Esophagus muscularis mucosa (tissue), 4 donors: ENCODE results near the gene UBE2O. TPM values are rescaled to one million over a fixed set of nuclear protein-coding genes. Genes with fewer than 3 reads are reported as not detected.

Experiments used
- DNase-seq: peaks from one replicate; pipeline ENCODE4 v3.0.0-alpha.2; 2017; ENCODE audit errors: extremely low spot score
- H3K27ac ChIP-seq, 4 donors: fragments of 200-600 bp; sonication (generic); replicated peaks in 1 of 4; 1 replicate in 3 of 4; 2 replicates in 1 of 4; pipeline ENCODE4 v1.5.1; 2016 to 2019; ENCODE audit warnings: mild to moderate bottlenecking in 1 of 4
- H3K27me3 ChIP-seq, 4 donors: fragments of 200-600 bp; sonication (generic); one replicate each; pipeline versions ENCODE4 v1.5.1 to v1.6.0; 2016 to 2019
- H3K36me3 ChIP-seq, 4 donors: fragments of 200-600 bp; sonication (generic); one replicate each; pipeline ENCODE4 v1.5.1; 2016 to 2019
- H3K4me1 ChIP-seq, 4 donors: fragments of 200-600 bp; sonication (generic); one replicate each; pipeline ENCODE4 v1.5.1; 2016 to 2019
- H3K4me3 ChIP-seq, 4 donors: fragments of 200-600 bp; sonication (generic); 1 replicate in 2 of 4; 2 replicates in 2 of 4; pipeline ENCODE4 v1.5.1; 2016 to 2019; ENCODE audit warnings: mild to moderate bottlenecking in 4 of 4, moderate library complexity in 1 of 4
- H3K9me3 ChIP-seq, 4 donors: fragments of 200-600 bp; sonication (generic); 1 replicate in 3 of 4; 2 replicates in 1 of 4; pipeline ENCODE4 v1.5.1; 2016 to 2019
- EP300 ChIP-seq: sonication (generic); formaldehyde crosslinking; IDR thresholded peaks from one replicate; pipeline ENCODE4 v1.6.1; 2017; ENCODE audit warnings: antibody characterized with exemption
- POLR2A ChIP-seq: fragments of 450-650 bp; IDR thresholded peaks from one replicate; pipeline ENCODE4 v1.6.1; 2017; ENCODE audit warnings: antibody characterized with exemption, moderate library complexity, mild to moderate bottlenecking, low read depth
- POLR2AphosphoS5 ChIP-seq, 2 donors: sonication (generic); formaldehyde crosslinking; IDR thresholded peaks; one replicate each; pipeline ENCODE4 v1.6.1; 2017; ENCODE audit warnings: antibody characterized with exemption in 2 of 2
- WGBS: methylation state at CpG from one replicate; pipeline ENCODE4 v1.1.5; 2018; 5-methylcytosine and 5-hydroxymethylcytosine counted together
- intact Hi-C: fragments of 100-400 bp; cut with DNase I; formaldehyde crosslinking; loops from one replicate; pipeline ENCODE4 v1.15.1; 2023
- total RNA-seq, 4 donors: library from RNA; depleted of rRNA; stranded (reverse); fragments of >200 nt; gene quantifications; one replicate each; pipeline versions ENCODE4 v1.1.0 to v1.2.1, GENCODE V29; 2016
- TF ChIP-seq, protein P1 (sequence below), 3 experiments: fragments of 200-600 bp in 2 of 3; fragments of 450-650 bp in 1 of 3; sonication (generic) in 2 of 3; IDR thresholded peaks; one replicate each; pipeline ENCODE4 v1.5.1; 2017 to 2019; ENCODE audit warnings: antibody characterized with exemption in 3 of 3, mild to moderate bottlenecking in 2 of 3, moderate library complexity in 1 of 3

UBE2O gene
- total RNA-seq, 4 donors from 2014 or later, result 14.1 to 21.7 (median 19.0) TPM

- intact Hi-C loops, result no loop called here
- Histone ChIP-seq H3K36me3 (peaks cover 0 to 52% (median 41%) of the 10 kb centered on the region in 4 donors), H3K27me3 (no peaks in the 10 kb centered on the region), H3K4me1 (no peaks in the 10 kb centered on the region), H3K4me3 (no peak overlapping the region), H3K27ac (no peak overlapping the region), H3K9me3 (no peaks in the 10 kb centered on the region)
- no peak for DNase-seq
- TF ChIP-seq POLR2A (no peak), EP300 (no peak), POLR2AphosphoS5 (IDR thresholded peaks at IDR 0.05) (no peak)
- TF ChIP-seq, protein P1, sequence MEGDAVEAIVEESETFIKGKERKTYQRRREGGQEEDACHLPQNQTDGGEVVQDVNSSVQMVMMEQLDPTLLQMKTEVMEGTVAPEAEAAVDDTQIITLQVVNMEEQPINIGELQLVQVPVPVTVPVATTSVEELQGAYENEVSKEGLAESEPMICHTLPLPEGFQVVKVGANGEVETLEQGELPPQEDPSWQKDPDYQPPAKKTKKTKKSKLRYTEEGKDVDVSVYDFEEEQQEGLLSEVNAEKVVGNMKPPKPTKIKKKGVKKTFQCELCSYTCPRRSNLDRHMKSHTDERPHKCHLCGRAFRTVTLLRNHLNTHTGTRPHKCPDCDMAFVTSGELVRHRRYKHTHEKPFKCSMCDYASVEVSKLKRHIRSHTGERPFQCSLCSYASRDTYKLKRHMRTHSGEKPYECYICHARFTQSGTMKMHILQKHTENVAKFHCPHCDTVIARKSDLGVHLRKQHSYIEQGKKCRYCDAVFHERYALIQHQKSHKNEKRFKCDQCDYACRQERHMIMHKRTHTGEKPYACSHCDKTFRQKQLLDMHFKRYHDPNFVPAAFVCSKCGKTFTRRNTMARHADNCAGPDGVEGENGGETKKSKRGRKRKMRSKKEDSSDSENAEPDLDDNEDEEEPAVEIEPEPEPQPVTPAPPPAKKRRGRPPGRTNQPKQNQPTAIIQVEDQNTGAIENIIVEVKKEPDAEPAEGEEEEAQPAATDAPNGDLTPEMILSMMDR (IDR thresholded peaks at IDR 0.05), result no peak
- 91% methylated on average over 14 of the region's 15 CpGs for WGBS
Observed at GRCh38 chr17:76472258-76472645, 19.3 kb upstream of the UBE2O start.

DNA sequence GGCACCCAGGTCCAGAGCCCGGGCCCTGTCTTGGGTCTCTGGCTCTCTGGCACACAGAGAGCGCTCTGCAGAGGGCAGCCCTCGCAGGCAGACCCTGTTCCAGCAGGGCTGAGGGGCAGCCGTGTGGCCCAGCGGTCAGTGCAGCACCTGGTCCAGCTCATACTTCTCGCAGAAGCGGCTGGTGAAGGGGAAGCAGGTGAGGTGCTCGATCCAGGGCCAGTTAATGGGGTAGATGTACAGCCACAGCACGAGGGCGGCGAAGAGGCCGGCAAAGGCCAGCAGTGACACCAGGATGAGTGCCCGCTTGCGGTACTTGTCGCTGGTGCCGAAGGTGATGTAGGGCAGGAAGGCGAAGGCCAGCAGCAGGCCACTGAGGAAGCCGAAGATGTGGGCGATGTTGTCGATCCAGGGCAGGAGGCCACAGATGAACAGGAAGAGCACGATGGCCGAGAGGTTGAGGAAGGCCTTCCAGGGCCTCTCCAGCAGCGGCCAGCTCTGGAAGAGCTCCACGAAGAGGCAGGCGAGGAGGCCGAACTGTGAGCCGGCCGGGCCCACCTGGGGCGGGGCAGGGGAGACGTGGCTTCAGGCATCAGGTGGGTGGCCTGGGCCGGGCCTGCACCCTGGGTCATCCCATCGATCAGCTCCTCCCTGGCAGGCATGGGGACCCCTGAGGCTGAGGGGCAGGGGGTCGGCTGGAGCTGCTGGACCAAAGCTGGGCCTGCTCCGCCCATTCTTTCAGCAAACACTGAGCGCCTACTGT, 18.7 kb upstream of the UBE2O start:
- Histone ChIP-seq H3K4me3 (no peak overlapping the region), H3K4me1 (no peaks in the 10 kb centered on the region), H3K27me3 (no peaks in the 10 kb centered on the region), H3K36me3 (peaks cover 0 to 48% (median 38%) of the 10 kb centered on the region in 4 donors), H3K27ac (no peak overlapping the region), H3K9me3 (no peaks in the 10 kb centered on the region)
- DNase-seq, result no peak
- intact Hi-C loops, result no loop called here
- 98% methylated on average over 22 of the region's 35 CpGs for WGBS
- no peak for TF ChIP-seq EP300
- TF ChIP-seq POLR2A, result no peak
- TF ChIP-seq POLR2AphosphoS5 (IDR thresholded peaks at IDR 0.05), result no peak
- TF ChIP-seq, protein P1 (IDR thresholded peaks at IDR 0.05), result no peak

GRCh38 chr17:76469991-76470739, 17.2 kb upstream of the UBE2O start:
- TF ChIP-seq, protein P1 (IDR thresholded peaks at IDR 0.05), result no peak
- TF ChIP-seq EP300, result no peak
- TF ChIP-seq POLR2AphosphoS5 (IDR thresholded peaks at IDR 0.05), result no peak
- Histone ChIP-seq H3K9me3 (no peaks in the 10 kb centered on the region), H3K27ac (no peak overlapping the region), H3K4me3 (no peak overlapping the region), H3K4me1 (peaks cover 4 to 7% (median 5%) of the 10 kb centered on the region in 4 donors), H3K36me3 (peaks cover 0 to 42% (median 36%) of the 10 kb centered on the region in 4 donors), H3K27me3 (no peaks in the 10 kb centered on the region)
- intact Hi-C loops, result no loop called here
- 92% methylated on average over 8 of the region's 13 CpGs for WGBS
- no peak for DNase-seq

DNA sequence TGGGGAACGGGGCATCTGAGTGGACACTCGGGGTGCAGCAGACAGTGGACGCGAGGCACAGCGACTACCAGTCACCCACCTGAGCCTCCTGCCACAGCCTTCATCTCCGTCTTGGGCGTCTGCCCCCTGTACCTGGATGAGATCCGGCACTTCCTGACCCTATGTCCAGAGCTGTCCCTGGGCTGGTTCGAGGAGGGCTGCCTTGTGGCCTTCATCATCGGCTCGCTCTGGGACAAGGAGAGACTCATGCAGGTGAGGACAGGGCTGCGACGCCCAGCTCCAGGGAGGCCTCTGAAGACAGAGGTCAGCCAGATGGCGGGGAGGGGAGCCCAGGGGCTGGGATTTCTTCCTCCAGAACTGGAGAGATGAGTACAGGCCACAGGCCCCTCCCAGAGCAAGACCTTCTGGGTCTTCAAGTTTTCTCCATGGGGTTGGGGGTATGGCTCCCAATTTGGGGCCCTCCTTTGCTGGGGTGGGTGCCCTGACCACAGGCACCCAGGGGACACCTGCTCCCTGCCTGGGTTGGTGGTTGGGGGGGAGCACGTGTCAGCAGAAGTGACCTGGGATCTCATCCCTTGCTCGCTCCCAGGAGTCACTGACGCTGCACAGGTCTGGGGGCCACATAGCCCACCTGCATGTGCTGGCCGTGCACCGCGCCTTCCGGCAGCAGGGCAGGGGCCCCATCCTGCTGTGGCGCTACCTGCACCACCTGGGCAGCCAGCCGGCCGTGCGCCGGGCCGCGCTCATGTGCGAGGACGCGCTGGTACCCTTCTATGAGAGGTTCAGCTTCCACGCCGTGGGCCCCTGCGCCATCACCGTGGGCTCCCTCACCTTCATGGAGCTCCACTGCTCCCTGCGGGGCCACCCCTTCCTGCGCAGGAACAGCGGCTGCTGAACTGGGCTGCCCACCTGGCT, 16.4 kb upstream of the UBE2O start:
- DNase-seq, result no peak

More for the DNA sequence above, 16.4 kb upstream of the UBE2O start:
- intact Hi-C loops, result no loop called here
- TF ChIP-seq EP300 (no peak), POLR2AphosphoS5 (IDR thresholded peaks at IDR 0.05) (no peak), POLR2A (no peak)
- TF ChIP-seq, protein P1 (IDR thresholded peaks at IDR 0.05), result no peak
- Histone ChIP-seq H3K36me3 (peaks cover 0 to 36% (median 31%) of the 10 kb centered on the region in 4 donors), H3K4me1 (peaks cover 4 to 7% (median 5%) of the 10 kb centered on the region in 4 donors), H3K27me3 (no peaks in the 10 kb centered on the region), H3K27ac (no peak overlapping the region), H3K4me3 (no peak overlapping the region), H3K9me3 (no peaks in the 10 kb centered on the region)
- WGBS, result 90% methylated on average over 14 of the region's 38 CpGs
